ENCODE measurements around the gene GLUD2.
"Not testable (repeated sequence)": the region's sequence is repeated elsewhere in the genome, so short reads cannot be mapped to it uniquely, and the experiment has no call there.

GLUD2 gene

GRCh38 chrX:121047441-121048419, at the start of gene GLUD2:
Gene GLUD2 (plus strand): TSS chrX:121047610. CDS start chrX:121047685, 75 bp downstream.
- DNase-seq (ENCODE audit: low read depth) = not testable (repeated sequence)

- no peak for DNase-seq (ENCODE audit: low read depth)
These were observed 48.0 kb upstream of the GLUD2 start for GRCh38 chrX:120999413-120999812.

- DNase-seq (ENCODE audit: low read depth) = no peak
These were observed 46.8 kb upstream of the GLUD2 start for GRCh38 chrX:121000589-121000988.

- DNase-seq (ENCODE audit: low read depth) = no peak
These were observed 38.5 kb upstream of the GLUD2 start for GRCh38 chrX:121008920-121009319.

GRCh38 chrX:121009764-121010163, 37.6 kb upstream of the GLUD2 start:
- no peak for DNase-seq (ENCODE audit: low read depth)

- DNase-seq (ENCODE audit: low read depth) = no peak
These were observed 37.2 kb upstream of the GLUD2 start for GRCh38 chrX:121010218-121010617.

- DNase-seq (ENCODE audit: low read depth) = no peak
These were observed 36.2 kb upstream of the GLUD2 start for GRCh38 chrX:121011254-121011653.

GRCh38 chrX:121013897-121014455, 33.4 kb upstream of the GLUD2 start:
- no peak for DNase-seq (ENCODE audit: low read depth)

- no peak for DNase-seq (ENCODE audit: low read depth)
These were observed 32.6 kb upstream of the GLUD2 start for GRCh38 chrX:121014826-121015225.

GRCh38 chrX:121028419-121028818, 19.0 kb upstream of the GLUD2 start:
- DNase-seq (ENCODE audit: low read depth) = no peak

GRCh38 chrX:121030083-121030482, 17.3 kb upstream of the GLUD2 start:
- DNase-seq (ENCODE audit: low read depth) = no peak

- no peak for DNase-seq (ENCODE audit: low read depth)
These were observed 14.9 kb upstream of the GLUD2 start for GRCh38 chrX:121032531-121032930.

GRCh38 chrX:121036137-121036536, 11.3 kb upstream of the GLUD2 start:
- no peak for DNase-seq (ENCODE audit: low read depth)

GRCh38 chrX:121036951-121037350, 10.5 kb upstream of the GLUD2 start:
- no peak for DNase-seq (ENCODE audit: low read depth)

GRCh38 chrX:121050781-121051180, 3.4 kb downstream of the GLUD2 start:
- no peak for DNase-seq (ENCODE audit: low read depth)

GRCh38 chrX:121052122-121052521, 4.7 kb downstream of the GLUD2 start:
- DNase-seq (ENCODE audit: low read depth) = no peak

GRCh38 chrX:121062289-121062688, 14.9 kb downstream of the GLUD2 start:
- DNase-seq (ENCODE audit: low read depth) = no peak

GRCh38 chrX:121064579-121064978, 17.2 kb downstream of the GLUD2 start:
- DNase-seq (ENCODE audit: low read depth) = no peak

GRCh38 chrX:121084247-121084646, 36.8 kb downstream of the GLUD2 start:
- not testable (repeated sequence) for DNase-seq (ENCODE audit: low read depth)

GRCh38 chrX:121084903-121085611, 37.6 kb downstream of the GLUD2 start:
- no peak for DNase-seq (ENCODE audit: low read depth)

GRCh38 chrX:121085612-121086010, 38.2 kb downstream of the GLUD2 start:
- no peak for DNase-seq (ENCODE audit: low read depth)

GRCh38 chrX:121093011-121093410, 45.6 kb downstream of the GLUD2 start:
- no peak for DNase-seq (ENCODE audit: low read depth)

All from T-helper 22 cell (primary cell).